ENCODE results near the gene RCBTB2. TPM values are rescaled to one million over a fixed set of nuclear protein-coding genes. Genes with fewer than 3 reads are reported as not detected.

The RCBTB2 gene
- total and polyA plus RNA-seq, 9 of the 15 experiments (the other 6 are each of a cell fraction or from before 2014, with no cell fraction given): 0.91 to 3.3 (median 1.5) TPM

GRCh38 chr13:48542138-48542537 is 9.3 kb upstream of the RCBTB2 start:
- BruUV-seq (replicated peaks): no TSS peak
- no peak overlapping the region for H3K4me2 ChIP-seq (ENCODE audit: insufficient read depth, low read length)

More at GRCh38 chr13:48542138-48542537, 9.3 kb upstream of the RCBTB2 start:
- no peaks in the 10 kb centered on the region for H4K20me1 ChIP-seq (replicated peaks; ENCODE audit: control insufficient read depth, insufficient read depth, low read length)
- H3K9ac ChIP-seq (ENCODE audit: insufficient read depth in 1 of 2, low read depth in 2 of 2, low read length in 2 of 2): no peak overlapping the region
- no peak overlapping the region for H3K4me3 ChIP-seq
- no peak for DNase-seq (ENCODE audit: extremely low read depth in 1 of 4, low spot score in 3 of 4)
- H3K27me3 ChIP-seq (ENCODE audit: control insufficient read depth in 2 of 2, insufficient read depth in 2 of 2, low read length in 2 of 2): no peaks in the 10 kb centered on the region
- no peaks in the 10 kb centered on the region for H3K9me3 ChIP-seq (replicated peaks; ENCODE audit: control insufficient read depth, insufficient read depth, low read depth, low read length)
- POLR2A ChIA-PET: no interaction called here
- H3K4me1 ChIP-seq (replicated peaks in 1 of 2; ENCODE audit: control insufficient read depth in 2 of 2, insufficient read depth in 2 of 2, low read length in 2 of 2): no peaks in the 10 kb centered on the region; a peak in 1 of 5 replicates
- TF ChIP-seq UBTF (IDR thresholded peaks at IDR 0.05; ENCODE audit: borderline replicate concordance in 1 of 2, low read depth in 2 of 2, low read length in 2 of 2) (no peak), KLF10 (CRISPR knock-in tag; IDR thresholded peaks at IDR 0.05) (no peak), ZNF764 (CRISPR knock-in tag; IDR thresholded peaks at IDR 0.05; ENCODE audit: low read depth) (no peak), NR2F6 (CRISPR knock-in tag; IDR thresholded peaks at IDR 0.05) (no peak)
- FAIRE-seq: no peak
- WGBS (ENCODE audit: insufficient coverage, low coverage, missing lambda C conversion rate): 40% methylated on average over 1 of the region's 4 CpGs
- no peaks in the 10 kb centered on the region for H3K9me1 ChIP-seq (ENCODE audit: control insufficient read depth, insufficient read depth, low read length)
- CTCF ChIA-PET (ENCODE audit: low intra/inter-chr PET ratio): no interaction called here
- intact Hi-C loops (cut with micrococcal nuclease): no loop called here
- no peak for ATAC-seq
- no peaks in the 10 kb centered on the region for H3K36me3 ChIP-seq (ENCODE audit: control insufficient read depth, insufficient read depth, low read length)
- no peaks in the 10 kb centered on the region for H3K79me2 ChIP-seq (ENCODE audit: control insufficient read depth, insufficient read depth, low read length)
- H3K27ac ChIP-seq (ENCODE audit: extremely low read depth, low read depth, low read length): no peak overlapping the region
- in situ Hi-C loops (cut with MboI): no loop called here
- peak overlapping the region; percentile 51; the same call in 1 of the 2 replicates for H2AFZ ChIP-seq (ENCODE audit: low read depth, low read length)
